ENCODE results near the gene PPM1L. TPM values are rescaled to one million over a fixed set of nuclear protein-coding genes. Genes with fewer than 3 reads are reported as not detected.

PPM1L gene
- total and polyA plus RNA-seq, 10 of the 15 experiments (the other 5 are each of a cell fraction or from before 2014, with no cell fraction given), result under 0.01 to 0.33 (median 0.06) TPM; not detected in 1

DNA sequence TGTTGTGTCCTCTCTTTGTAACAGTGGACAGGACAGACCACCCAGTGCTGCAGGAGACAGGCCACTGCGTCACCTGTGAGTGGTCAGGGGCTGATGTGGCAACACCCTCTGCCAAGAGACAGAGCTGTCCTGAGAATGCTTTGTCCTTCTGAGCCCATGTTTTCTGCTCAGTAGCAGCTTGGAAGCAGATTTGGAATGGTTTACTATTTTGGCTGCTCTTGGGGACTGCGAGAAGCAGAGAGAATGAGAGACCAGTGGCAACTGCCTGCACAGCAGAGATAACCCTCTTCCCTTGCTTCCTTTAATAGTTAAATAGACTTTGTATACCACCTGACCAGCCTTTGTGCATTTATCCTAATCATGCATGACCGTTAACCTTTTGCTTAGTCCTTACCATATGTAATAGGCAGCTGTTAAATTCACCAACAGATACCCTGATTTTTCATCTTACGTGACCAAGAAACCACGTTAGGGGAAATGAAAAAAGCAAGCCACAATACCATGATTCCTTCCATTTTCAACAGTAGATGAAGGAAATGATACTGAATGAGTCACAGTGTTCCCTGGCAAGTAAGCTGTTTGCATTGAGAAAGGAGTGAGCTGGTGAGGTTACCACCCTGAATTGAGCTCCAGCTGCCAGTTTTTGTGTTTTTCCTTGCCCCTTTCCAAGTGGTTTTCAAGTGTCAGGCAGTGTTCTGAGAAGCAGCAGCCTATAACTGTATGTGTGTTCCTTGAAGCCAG, 313.6 kb downstream of the PPM1L start (continued):
- no peak for TF ChIP-seq SKIL (IDR thresholded peaks at IDR 0.05; ENCODE audit: low read depth, poor library complexity, severe bottlenecking)
- no peak for TF ChIP-seq YBX1 (IDR thresholded peaks at IDR 0.05)
- no peak for TF ChIP-seq ZNF384 (IDR thresholded peaks at IDR 0.05; ENCODE audit: borderline replicate concordance, low read depth, low read length)
- TF ChIP-seq, protein P1, sequence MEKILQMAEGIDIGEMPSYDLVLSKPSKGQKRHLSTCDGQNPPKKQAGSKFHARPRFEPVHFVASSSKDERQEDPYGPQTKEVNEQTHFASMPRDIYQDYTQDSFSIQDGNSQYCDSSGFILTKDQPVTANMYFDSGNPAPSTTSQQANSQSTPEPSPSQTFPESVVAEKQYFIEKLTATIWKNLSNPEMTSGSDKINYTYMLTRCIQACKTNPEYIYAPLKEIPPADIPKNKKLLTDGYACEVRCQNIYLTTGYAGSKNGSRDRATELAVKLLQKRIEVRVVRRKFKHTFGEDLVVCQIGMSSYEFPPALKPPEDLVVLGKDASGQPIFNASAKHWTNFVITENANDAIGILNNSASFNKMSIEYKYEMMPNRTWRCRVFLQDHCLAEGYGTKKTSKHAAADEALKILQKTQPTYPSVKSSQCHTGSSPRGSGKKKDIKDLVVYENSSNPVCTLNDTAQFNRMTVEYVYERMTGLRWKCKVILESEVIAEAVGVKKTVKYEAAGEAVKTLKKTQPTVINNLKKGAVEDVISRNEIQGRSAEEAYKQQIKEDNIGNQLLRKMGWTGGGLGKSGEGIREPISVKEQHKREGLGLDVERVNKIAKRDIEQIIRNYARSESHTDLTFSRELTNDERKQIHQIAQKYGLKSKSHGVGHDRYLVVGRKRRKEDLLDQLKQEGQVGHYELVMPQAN (conservative IDR thresholded peaks at IDR 0.05), result no peak
- no peak for TF ChIP-seq ZNF687 (IDR thresholded peaks at IDR 0.05)
- no peak; the same call in 1 of the 2 replicates for TF ChIP-seq RCOR1 (conservative IDR thresholded peaks at IDR 0.05; ENCODE audit: low read depth, low read length)
- TF ChIP-seq ETV6 (conservative IDR thresholded peaks at IDR 0.05 in 1 of 2, IDR thresholded peaks at IDR 0.05 in 1 of 2; ENCODE audit: borderline replicate concordance in 1 of 2, low read depth in 1 of 2), result peak in 1 of 2 experiments; percentile 89; a peak in 2 of 4 replicates
- TF ChIP-seq ZNF217 (IDR thresholded peaks at IDR 0.05), result peak; percentile 85
- no peak for TF ChIP-seq SIX5 (IDR thresholded peaks at IDR 0.05; ENCODE audit: low read depth, low read length, severe bottlenecking)
- peak; percentile 94 to 96 for TF ChIP-seq IKZF2 (IDR thresholded peaks at IDR 0.05)
- TF ChIP-seq RUNX3 (IDR thresholded peaks at IDR 0.05; ENCODE audit: low read length), result peak; percentile 96
- no peak for TF ChIP-seq ELK1 (IDR thresholded peaks at IDR 0.05; ENCODE audit: low read depth, low read length)
- TF ChIP-seq POLR2A (IDR thresholded peaks at IDR 0.05; ENCODE audit: low read depth, low read length), result no peak
- TF ChIP-seq ZBTB40 (IDR thresholded peaks at IDR 0.05; ENCODE audit: borderline replicate concordance), result no peak
- TF ChIP-seq HDAC2 (IDR thresholded peaks at IDR 0.05), result no peak

Data from GM12878 (cell line).